A673 (cell line): Measurements from ENCODE around the gene PPARG. TPM values are rescaled to one million over a fixed set of nuclear protein-coding genes. Genes with fewer than 3 reads are reported as not detected.

Source experiments
- BruUV-seq: library from RNA; stranded (reverse); fragments of 400-500 nt; replicated peaks from 2 replicates; lab custom pipeline; 2021; lab: Mats Ljungman, UMichigan
- CTCF ChIA-PET: fragments of 300-600 bp; sonication (Branson Sonifier 250); formaldehyde crosslinking; loops from one replicate; lab custom pipeline; 2022; ENCODE audit warnings: antibody characterized with exemption; lab: Charles Lee
- POLR2A ChIA-PET: fragments of 300-600 bp; sonication (Branson Sonifier 250); formaldehyde crosslinking; loops from one replicate; lab custom pipeline; 2022; ENCODE audit warnings: antibody characterized with exemption; ENCODE audit not compliant: low non-redundant PET; lab: Charles Lee
- DNase-seq: peaks from one replicate; pipeline ENCODE4 v3.0.0-alpha.2; 2015; ENCODE audit warnings: low spot score
- H3K27ac ChIP-seq: fragments of 200-600 bp; sonication (generic); 2 replicates; pipeline ENCODE4 v1.5.1; 2016; ENCODE audit warnings: mixed run types, low read depth, mild to moderate bottlenecking, mixed read lengths, antibody characterized with exemption, low read length; ENCODE audit not compliant: poor library complexity, severe bottlenecking
- H3K27me3 ChIP-seq: fragments of 200-600 bp; sonication (generic); replicated peaks from 2 replicates; pipeline ENCODE4 v1.6.1; 2017; ENCODE audit warnings: mixed run types, low read depth, mild to moderate bottlenecking, mixed read lengths, antibody characterized with exemption, low read length; ENCODE audit not compliant: insufficient read depth, poor library complexity
- H3K36me3 ChIP-seq: fragments of 200-600 bp; sonication (generic); 2 replicates; pipeline ENCODE4 v1.6.1; 2016; ENCODE audit warnings: mixed run types, mild to moderate bottlenecking, mixed read lengths, antibody characterized with exemption, low read length; ENCODE audit not compliant: insufficient read depth, poor library complexity, severe bottlenecking
- H3K4me1 ChIP-seq: fragments of 200-600 bp; sonication (generic); 2 replicates; pipeline ENCODE4 v1.6.1; 2017; ENCODE audit warnings: mixed run types, mild to moderate bottlenecking, mixed read lengths, antibody characterized with exemption, low read length; ENCODE audit not compliant: insufficient read depth, poor library complexity, severe bottlenecking
- H3K4me3 ChIP-seq: fragments of 200-600 bp; sonication (generic); 2 replicates; pipeline ENCODE4 v1.5.1; 2016; ENCODE audit warnings: low read depth, mixed run types, mild to moderate bottlenecking, mixed read lengths, low read length; ENCODE audit not compliant: poor library complexity, severe bottlenecking
- H3K9me3 ChIP-seq: fragments of 200-600 bp; sonication (generic); 2 replicates; pipeline ENCODE4 v1.6.1; 2016; ENCODE audit warnings: mixed run types, low read depth, mild to moderate bottlenecking, mixed read lengths, antibody characterized with exemption, low read length; ENCODE audit not compliant: poor library complexity, severe bottlenecking
- EZH2 ChIP-seq: fragments of 200-600 bp; sonication (generic); IDR thresholded peaks from 2 replicates; pipeline ENCODE4 v1.6.1; 2017; ENCODE audit warnings: borderline replicate concordance, low read depth, mild to moderate bottlenecking, mixed read lengths, antibody characterized with exemption, low read length; ENCODE audit not compliant: poor library complexity, severe bottlenecking
- intact Hi-C: fragments of 100-400 bp; cut with micrococcal nuclease; formaldehyde crosslinking; loops from one replicate; pipeline ENCODE4 v1.10.0; 2022; ENCODE audit not compliant: unreplicated experiment
- total RNA-seq: library from RNA; stranded (reverse); gene quantifications from 2 replicates; pipeline ENCODE4 v1.2.3, GENCODE V29; 2021
- TF ChIP-seq, protein P1 (sequence below): fragments of 300-800, 200-600 bp; sonication (generic); conservative IDR thresholded peaks from 2 replicates; pipeline ENCODE4 v1.5.1; 2017; ENCODE audit warnings: low read depth, mild to moderate bottlenecking, antibody characterized with exemption, low read length, moderate library complexity, mixed read lengths

PPARG gene
- total RNA-seq, 1 experiment from 2014 or later: 0.62 TPM

DNA sequence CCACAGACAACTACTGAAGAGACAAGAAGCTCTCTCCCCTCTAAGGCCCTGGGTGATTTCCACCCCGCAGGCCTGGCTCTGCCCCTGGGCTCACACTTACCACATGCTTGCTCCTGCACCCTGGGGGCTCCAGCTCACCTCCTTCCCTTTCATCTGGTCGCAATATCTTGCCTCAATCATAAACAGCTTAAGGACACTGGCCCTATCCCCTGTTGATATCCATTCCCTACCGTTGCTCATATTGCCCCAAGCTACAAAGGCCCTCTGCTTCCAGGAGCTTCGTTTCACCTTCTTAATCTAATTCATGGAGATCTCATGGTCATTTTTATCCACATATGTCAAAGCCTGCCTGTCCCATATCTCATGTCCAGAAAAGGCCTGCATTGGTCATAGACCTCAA, 149.4 kb downstream of the PPARG start:
- ChIA-PET CTCF (no interaction called here), POLR2A (no interaction called here)
- Histone ChIP-seq H3K9me3 (no peaks in the 10 kb centered on the region), H3K27me3 (peaks cover 31% of the 10 kb centered on the region), H3K4me1 (no peaks in the 10 kb centered on the region), H3K36me3 (no peaks in the 10 kb centered on the region), H3K4me3 (no peak overlapping the region), H3K27ac (no peak overlapping the region)
- BruUV-seq: no TSS peak
- no peak for TF ChIP-seq EZH2
- TF ChIP-seq, protein P1, sequence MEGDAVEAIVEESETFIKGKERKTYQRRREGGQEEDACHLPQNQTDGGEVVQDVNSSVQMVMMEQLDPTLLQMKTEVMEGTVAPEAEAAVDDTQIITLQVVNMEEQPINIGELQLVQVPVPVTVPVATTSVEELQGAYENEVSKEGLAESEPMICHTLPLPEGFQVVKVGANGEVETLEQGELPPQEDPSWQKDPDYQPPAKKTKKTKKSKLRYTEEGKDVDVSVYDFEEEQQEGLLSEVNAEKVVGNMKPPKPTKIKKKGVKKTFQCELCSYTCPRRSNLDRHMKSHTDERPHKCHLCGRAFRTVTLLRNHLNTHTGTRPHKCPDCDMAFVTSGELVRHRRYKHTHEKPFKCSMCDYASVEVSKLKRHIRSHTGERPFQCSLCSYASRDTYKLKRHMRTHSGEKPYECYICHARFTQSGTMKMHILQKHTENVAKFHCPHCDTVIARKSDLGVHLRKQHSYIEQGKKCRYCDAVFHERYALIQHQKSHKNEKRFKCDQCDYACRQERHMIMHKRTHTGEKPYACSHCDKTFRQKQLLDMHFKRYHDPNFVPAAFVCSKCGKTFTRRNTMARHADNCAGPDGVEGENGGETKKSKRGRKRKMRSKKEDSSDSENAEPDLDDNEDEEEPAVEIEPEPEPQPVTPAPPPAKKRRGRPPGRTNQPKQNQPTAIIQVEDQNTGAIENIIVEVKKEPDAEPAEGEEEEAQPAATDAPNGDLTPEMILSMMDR: no peak
- intact Hi-C loops: no loop called here
- DNase-seq: no peak

DNA sequence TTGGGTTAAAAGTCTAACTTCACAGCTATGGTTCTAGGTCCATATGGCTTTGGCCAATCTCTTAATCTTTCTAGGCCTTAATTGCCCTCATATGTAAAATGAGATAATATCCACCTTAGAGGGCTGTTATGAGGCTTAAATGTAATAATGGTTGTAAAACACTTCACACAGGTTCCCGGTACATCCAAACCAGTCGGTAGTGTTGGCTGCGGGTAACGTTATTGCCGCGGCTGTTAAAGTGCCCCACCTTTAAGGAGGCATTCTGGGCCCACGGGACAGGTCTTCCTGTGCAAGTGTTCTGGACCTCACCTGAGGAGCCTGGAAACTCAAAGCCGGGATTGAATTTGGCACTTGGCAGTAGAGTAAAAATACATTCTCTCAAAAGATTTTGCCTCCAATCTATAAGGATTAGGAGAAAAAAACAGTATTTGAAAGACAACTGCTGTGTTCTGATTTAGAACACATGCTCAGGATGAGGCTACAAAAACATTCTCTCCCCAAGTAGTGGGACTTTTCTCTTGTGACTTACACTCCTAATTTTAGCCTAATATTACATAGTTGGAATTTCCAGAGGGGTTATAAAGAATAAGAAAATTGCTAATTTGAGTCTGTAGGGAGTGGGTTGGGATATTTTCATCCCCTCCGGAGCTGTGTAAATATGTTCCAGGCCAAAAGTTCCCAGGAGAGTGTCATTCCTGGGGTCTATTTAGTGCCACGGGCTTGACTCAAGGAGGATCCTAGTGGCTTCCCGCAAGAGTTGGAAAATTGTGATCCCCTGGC, 150.5 kb downstream of the PPARG start:
- no TSS peak for BruUV-seq
- no peaks in the 10 kb centered on the region for H3K4me1 ChIP-seq
- no peak overlapping the region for H3K27ac ChIP-seq
- intact Hi-C loops: no loop called here
- TF ChIP-seq, protein P1: no peak
- TF ChIP-seq EZH2: no peak
- H3K36me3 ChIP-seq: no peaks in the 10 kb centered on the region
- ChIA-PET POLR2A (no interaction called here), CTCF (no interaction called here)
- no peaks in the 10 kb centered on the region for H3K9me3 ChIP-seq
- H3K27me3 ChIP-seq: peaks cover 29% of the 10 kb centered on the region
- no peak overlapping the region for H3K4me3 ChIP-seq
- no peak for DNase-seq

DNA sequence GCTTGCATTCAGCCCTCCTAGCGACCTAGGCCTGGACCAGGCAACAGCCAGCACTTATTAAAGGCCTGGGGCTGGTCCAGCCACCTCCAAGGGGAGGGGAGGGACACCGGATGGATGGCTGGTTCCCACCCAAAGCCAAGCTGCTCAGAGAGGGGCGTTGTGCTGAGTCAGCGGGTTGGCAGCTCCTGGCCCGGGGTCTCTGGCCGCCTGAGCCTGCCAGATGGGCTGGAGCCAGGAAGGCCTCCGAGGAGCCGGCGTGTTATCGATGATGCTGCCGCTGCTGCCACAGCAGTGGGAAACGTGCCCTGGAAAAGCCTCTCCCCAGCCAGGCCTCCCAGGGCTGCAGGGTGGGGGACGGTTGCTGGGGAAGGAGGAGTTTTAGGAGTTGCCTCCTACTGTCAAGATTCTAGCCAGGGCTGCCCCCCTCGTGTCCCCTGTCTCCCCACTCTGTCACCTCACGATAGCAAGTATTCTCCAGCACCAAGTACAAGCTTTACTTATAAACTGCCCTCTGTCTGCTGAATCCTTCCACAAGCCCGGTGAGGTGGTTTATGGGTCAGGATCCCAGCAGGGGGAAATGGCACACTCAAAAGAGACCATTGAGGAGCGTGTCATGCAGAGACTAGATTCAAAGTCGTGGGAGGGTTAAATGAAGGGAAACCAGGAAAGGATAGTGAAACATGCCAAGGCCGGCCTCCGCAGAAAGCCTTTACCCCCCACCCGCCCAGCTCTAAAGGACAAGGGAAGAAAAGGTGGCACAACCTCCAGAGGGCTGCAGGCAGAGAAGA, 152.3 kb downstream of the PPARG start:
- peaks cover 4% of the 10 kb centered on the region for H3K4me1 ChIP-seq
- intact Hi-C loops: no loop called here
- no TSS peak for BruUV-seq
- no peak overlapping the region for H3K27ac ChIP-seq
- ChIA-PET POLR2A (no interaction called here), CTCF (no interaction called here)
- no peak for DNase-seq
- H3K9me3 ChIP-seq: no peaks in the 10 kb centered on the region
- no peaks in the 10 kb centered on the region for H3K36me3 ChIP-seq
- TF ChIP-seq EZH2: no peak
- TF ChIP-seq, protein P1: no peak
- no peak overlapping the region for H3K4me3 ChIP-seq
- H3K27me3 ChIP-seq: peaks cover 11% of the 10 kb centered on the region
